GM19463 (cell line): ENCODE results near the gene SSH2.

ENCODE experiments used
- ATAC-seq: cut with Tn5 transposase; IDR thresholded peaks from one replicate; pipeline ENCODE4 v1.9.1; 2021; ENCODE audit warnings: mild to moderate bottlenecking, moderate library complexity; ENCODE audit not compliant: unreplicated experiment

The SSH2 gene

GRCh38 chr17:29594519-29595090 lies 335.4 kb downstream of the SSH2 start:
- no peak for ATAC-seq

- ATAC-seq = no peak
Observed at GRCh38 chr17:29593591-29594518, 336.2 kb downstream of the SSH2 start.

GRCh38 chr17:29592850-29593551 lies 337.0 kb downstream of the SSH2 start, which contains the start of gene ANKRD13B:
ANKRD13B (plus strand) TSS chr17:29593132; CDS start chr17:29593622, 490 bp downstream.
- no peak for ATAC-seq

GRCh38 chr17:29591737-29592608 lies 338.1 kb downstream of the SSH2 start:
- peak; percentile 40 for ATAC-seq

- ATAC-seq = no peak
Observed at GRCh38 chr17:29591146-29591736, 338.8 kb downstream of the SSH2 start.

GRCh38 chr17:29590411-29591145 lies 339.4 kb downstream of the SSH2 start:
- ATAC-seq = no peak

- ATAC-seq = peak; percentile 61
Observed at GRCh38 chr17:29589524-29590410, 340.3 kb downstream of the SSH2 start, which contains the start of gene GIT1. GIT1 (minus strand) TSS chr17:29589648; CDS start chr17:29589378, 270 bp downstream.

- ATAC-seq = peak; percentile 13
Observed at GRCh38 chr17:29588562-29589411, 341.2 kb downstream of the SSH2 start.

GRCh38 chr17:29588017-29588561 lies 341.9 kb downstream of the SSH2 start:
- no peak for ATAC-seq

- ATAC-seq = no peak
Observed at GRCh38 chr17:29587591-29587990, 342.4 kb downstream of the SSH2 start.

GRCh38 chr17:29586676-29587469 lies 343.2 kb downstream of the SSH2 start:
- no peak for ATAC-seq

- no peak for ATAC-seq
Observed at GRCh38 chr17:29585080-29585751, 344.8 kb downstream of the SSH2 start.

GRCh38 chr17:29584452-29585079 lies 345.5 kb downstream of the SSH2 start:
- ATAC-seq = no peak

GRCh38 chr17:29583324-29584248 lies 346.4 kb downstream of the SSH2 start:
- no peak for ATAC-seq
